Measurements from ENCODE around the gene VDR.

The VDR gene

GRCh38 chr12:47856721-47857575 lies 47.8 kb downstream of the VDR start:
- TF ChIP-seq POLR2AphosphoS5 (IDR thresholded peaks at IDR 0.05; ENCODE audit: borderline replicate concordance, low read depth, low read length), result no peak
- no peak for TF ChIP-seq EZH2 (IDR thresholded peaks at IDR 0.05)
- no peak for TF ChIP-seq FOXP2 (optimal IDR thresholded peaks at IDR 0.05; ENCODE audit: control extremely low read depth, extremely low read length, insufficient read depth)
- H3K4me3 ChIP-seq, result no peak overlapping the region
- no peaks in the 10 kb centered on the region for H3K9me3 ChIP-seq (ENCODE audit: low read depth, low read length)
- DNase-seq (ENCODE audit: low read depth, low spot score), result no peak
- no peak overlapping the region for H3K9ac ChIP-seq (ENCODE audit: insufficient read length)
- no peaks in the 10 kb centered on the region for H3K36me3 ChIP-seq (ENCODE audit: insufficient read depth, low read length)
- no peak overlapping the region for H3K27ac ChIP-seq

- Histone ChIP-seq H3K36me3 (ENCODE audit: insufficient read depth, low read length) (no peaks in the 10 kb centered on the region), H3K9ac (ENCODE audit: insufficient read length) (no peak overlapping the region), H3K27ac (no peak overlapping the region), H3K4me3 (no peak overlapping the region), H3K9me3 (ENCODE audit: low read depth, low read length) (no peaks in the 10 kb centered on the region)
- no peak for DNase-seq (ENCODE audit: low read depth, low spot score)
- TF ChIP-seq FOXP2 (optimal IDR thresholded peaks at IDR 0.05; ENCODE audit: control extremely low read depth, extremely low read length, insufficient read depth) (no peak), POLR2AphosphoS5 (IDR thresholded peaks at IDR 0.05; ENCODE audit: borderline replicate concordance, low read depth, low read length) (no peak), EZH2 (IDR thresholded peaks at IDR 0.05) (no peak)
Measured at GRCh38 chr12:47856094-47856493, 48.7 kb downstream of the VDR start.

- no peak overlapping the region for H3K27ac ChIP-seq
- no peaks in the 10 kb centered on the region for H3K36me3 ChIP-seq (ENCODE audit: insufficient read depth, low read length)
- TF ChIP-seq FOXP2 (optimal IDR thresholded peaks at IDR 0.05; ENCODE audit: control extremely low read depth, extremely low read length, insufficient read depth), result no peak
- TF ChIP-seq EZH2 (IDR thresholded peaks at IDR 0.05), result no peak
- no peak for TF ChIP-seq POLR2AphosphoS5 (IDR thresholded peaks at IDR 0.05; ENCODE audit: borderline replicate concordance, low read depth, low read length)
Measured at GRCh38 chr12:47855502-47855901, 49.3 kb downstream of the VDR start.

GRCh38 chr12:47854531-47854930 lies 50.3 kb downstream of the VDR start:
- Histone ChIP-seq H3K9me3 (ENCODE audit: low read depth, low read length) (no peaks in the 10 kb centered on the region), H3K4me3 (no peak overlapping the region), H3K36me3 (ENCODE audit: insufficient read depth, low read length) (no peaks in the 10 kb centered on the region), H3K9ac (ENCODE audit: insufficient read length) (no peak overlapping the region), H3K27ac (no peak overlapping the region)
- no peak for TF ChIP-seq POLR2AphosphoS5 (IDR thresholded peaks at IDR 0.05; ENCODE audit: borderline replicate concordance, low read depth, low read length)
- TF ChIP-seq EZH2 (IDR thresholded peaks at IDR 0.05), result no peak
- DNase-seq (ENCODE audit: low read depth, low spot score), result no peak

More at GRCh38 chr12:47855502-47855901, 49.3 kb downstream of the VDR start:
- no peak for DNase-seq (ENCODE audit: low read depth, low spot score)
- H3K4me3 ChIP-seq, result no peak overlapping the region
- H3K9me3 ChIP-seq (ENCODE audit: low read depth, low read length), result no peaks in the 10 kb centered on the region
- H3K9ac ChIP-seq (ENCODE audit: insufficient read length), result no peak overlapping the region

- Histone ChIP-seq H3K9me3 (ENCODE audit: low read depth, low read length) (no peaks in the 10 kb centered on the region), H3K4me3 (no peak overlapping the region), H3K36me3 (ENCODE audit: insufficient read depth, low read length) (no peaks in the 10 kb centered on the region), H3K27ac (peak overlapping the region; percentile 15; the same call in 1 of the 2 replicates), H3K9ac (ENCODE audit: insufficient read length) (no peak overlapping the region)
- TF ChIP-seq FOXP2 (optimal IDR thresholded peaks at IDR 0.05; ENCODE audit: control extremely low read depth, extremely low read length, insufficient read depth) (no peak), POLR2AphosphoS5 (IDR thresholded peaks at IDR 0.05; ENCODE audit: borderline replicate concordance, low read depth, low read length) (no peak), EZH2 (IDR thresholded peaks at IDR 0.05) (no peak)
- no peak for DNase-seq (ENCODE audit: low read depth, low spot score)
Measured at GRCh38 chr12:47852096-47852571, 52.7 kb downstream of the VDR start.

- H3K36me3 ChIP-seq (ENCODE audit: insufficient read depth, low read length), result no peaks in the 10 kb centered on the region
- no peak overlapping the region for H3K27ac ChIP-seq
- no peak for DNase-seq (ENCODE audit: low read depth, low spot score)
Measured at GRCh38 chr12:47851303-47851952, 53.4 kb downstream of the VDR start.

GRCh38 chr12:47850153-47851084 lies 54.4 kb downstream of the VDR start:
- no peaks in the 10 kb centered on the region for H3K36me3 ChIP-seq (ENCODE audit: insufficient read depth, low read length)
- DNase-seq (ENCODE audit: low read depth, low spot score), result no peak
- H3K9me3 ChIP-seq (ENCODE audit: low read depth, low read length), result no peaks in the 10 kb centered on the region
- H3K4me3 ChIP-seq, result no peak overlapping the region
- no peak overlapping the region for H3K9ac ChIP-seq (ENCODE audit: insufficient read length)
- no peak overlapping the region; the same call in 1 of the 2 replicates for H3K27ac ChIP-seq
- TF ChIP-seq FOXP2 (optimal IDR thresholded peaks at IDR 0.05; ENCODE audit: control extremely low read depth, extremely low read length, insufficient read depth), result no peak
- no peak for TF ChIP-seq EZH2 (IDR thresholded peaks at IDR 0.05)
- no peak for TF ChIP-seq POLR2AphosphoS5 (IDR thresholded peaks at IDR 0.05; ENCODE audit: borderline replicate concordance, low read depth, low read length)

More at GRCh38 chr12:47851303-47851952, 53.4 kb downstream of the VDR start:
- no peak overlapping the region for H3K4me3 ChIP-seq
- no peak overlapping the region for H3K9ac ChIP-seq (ENCODE audit: insufficient read length)
- no peaks in the 10 kb centered on the region for H3K9me3 ChIP-seq (ENCODE audit: low read depth, low read length)
- TF ChIP-seq FOXP2 (optimal IDR thresholded peaks at IDR 0.05; ENCODE audit: control extremely low read depth, extremely low read length, insufficient read depth) (no peak), POLR2AphosphoS5 (IDR thresholded peaks at IDR 0.05; ENCODE audit: borderline replicate concordance, low read depth, low read length) (no peak), EZH2 (IDR thresholded peaks at IDR 0.05) (no peak)
